ENCODE measurements around the gene LRP2.
"Not testable (repeated sequence)": the region's sequence is repeated elsewhere in the genome, so short reads cannot be mapped to it uniquely, and the experiment has no call there.

Gene LRP2

GRCh38 chr2:169175112-169175511 is 187.2 kb downstream of the LRP2 start:
- no peak for DNase-seq (ENCODE audit: low read depth in 2 of 2)

DNA sequence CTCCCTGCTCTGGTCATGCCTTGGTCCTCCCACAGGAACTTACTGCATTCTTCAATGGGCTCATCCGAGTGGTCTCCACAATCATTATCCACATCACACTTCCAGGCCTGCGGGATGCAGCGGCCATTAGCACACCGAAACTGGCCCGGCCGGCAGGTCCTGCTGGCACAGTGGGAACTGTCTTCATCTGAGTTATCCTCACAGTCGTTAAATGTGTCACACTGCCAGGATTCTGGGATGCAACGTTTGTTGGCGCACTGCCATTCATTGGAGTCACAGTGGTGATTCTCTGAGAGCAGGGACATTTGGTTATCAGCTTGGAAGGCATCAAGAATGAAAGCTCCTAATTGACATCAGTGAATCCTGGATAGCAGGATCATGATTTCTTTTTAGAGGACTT is 188.5 kb downstream of the LRP2 start:
- DNase-seq (ENCODE audit: low read depth in 2 of 2) = no peak

DNA sequence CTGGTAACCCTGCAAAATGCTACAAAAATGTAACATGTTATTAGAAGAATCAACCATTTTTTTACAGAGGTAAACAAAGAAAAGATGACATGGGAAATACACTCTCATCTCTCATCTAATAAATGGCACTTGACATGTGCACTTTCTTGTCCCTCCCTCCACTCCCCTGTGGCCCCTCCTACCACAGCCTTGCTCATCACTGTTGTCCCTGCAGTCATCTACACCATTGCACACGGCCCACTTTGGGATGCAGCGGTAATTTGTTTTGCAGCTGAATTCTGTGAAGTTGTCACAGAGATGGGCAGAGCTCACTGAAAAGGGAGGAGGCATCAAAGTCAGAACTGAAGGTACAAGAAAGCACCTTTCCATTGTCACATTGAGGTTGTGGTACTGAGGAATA is 189.4 kb downstream of the LRP2 start:
- no peak for DNase-seq (ENCODE audit: low read depth in 2 of 2)

- no peak for DNase-seq (ENCODE audit: low read depth in 2 of 2)
Measured at GRCh38 chr2:169172151-169172735, 190.1 kb downstream of the LRP2 start.

GRCh38 chr2:169165791-169166190 is 196.5 kb downstream of the LRP2 start:
- no peak for DNase-seq (ENCODE audit: low read depth in 2 of 2)

GRCh38 chr2:169164311-169164710 is 198.0 kb downstream of the LRP2 start:
- no peak for DNase-seq (ENCODE audit: low read depth in 2 of 2)

DNA sequence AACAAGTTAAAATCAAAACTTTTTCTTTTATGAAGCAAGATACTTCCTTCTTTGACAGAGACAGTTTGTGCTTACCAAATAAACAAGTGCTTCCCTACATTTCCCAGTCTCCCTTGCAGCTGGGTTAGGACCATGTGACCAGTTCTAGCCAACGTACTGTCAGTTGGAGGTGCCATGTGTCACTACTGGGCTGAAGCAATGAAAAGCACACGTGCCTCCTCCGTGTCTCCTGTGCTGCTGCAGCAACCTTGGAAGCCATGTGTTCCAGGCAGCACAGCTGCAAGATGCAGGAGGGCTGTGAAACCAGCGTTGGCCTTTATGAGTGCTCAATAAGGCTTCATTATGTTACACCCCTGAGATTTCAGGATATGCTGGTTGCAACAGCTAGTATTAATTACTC is 199.7 kb downstream of the LRP2 start:
- DNase-seq (ENCODE audit: low read depth in 2 of 2) = no peak

DNA sequence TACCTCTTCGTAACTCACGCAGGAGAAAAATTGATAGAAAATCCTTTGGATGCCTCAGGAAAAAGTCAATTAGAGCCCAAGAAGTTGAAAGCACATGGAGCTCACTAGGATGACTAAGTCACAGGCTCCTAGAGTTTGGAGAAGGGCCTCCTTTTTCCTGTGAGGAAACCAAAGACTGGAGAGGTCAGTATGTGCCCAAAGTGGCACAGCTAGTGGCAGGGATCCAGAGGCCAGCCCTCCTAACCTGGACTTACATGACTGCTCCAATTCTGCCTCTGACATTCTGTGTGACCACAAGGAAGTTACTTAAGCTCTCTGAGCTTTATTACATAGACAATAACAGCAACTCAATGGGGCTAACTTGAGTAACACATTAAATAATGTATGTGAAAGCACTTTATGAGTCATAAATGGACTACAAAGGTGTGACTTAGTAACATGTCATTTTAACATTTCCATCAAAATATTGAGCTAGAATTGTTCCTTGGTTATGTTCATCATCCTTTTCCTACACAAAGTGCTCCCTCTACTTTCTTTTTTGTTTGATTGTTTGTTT is 201.3 kb downstream of the LRP2 start:
- no peak for DNase-seq (ENCODE audit: low read depth in 2 of 2)

- DNase-seq (ENCODE audit: low read depth in 2 of 2) = no peak
Measured at GRCh38 chr2:169159686-169160085, 202.6 kb downstream of the LRP2 start.

- DNase-seq (ENCODE audit: low read depth in 2 of 2) = no peak
Measured at GRCh38 chr2:169158874-169159273, 203.5 kb downstream of the LRP2 start.

DNA sequence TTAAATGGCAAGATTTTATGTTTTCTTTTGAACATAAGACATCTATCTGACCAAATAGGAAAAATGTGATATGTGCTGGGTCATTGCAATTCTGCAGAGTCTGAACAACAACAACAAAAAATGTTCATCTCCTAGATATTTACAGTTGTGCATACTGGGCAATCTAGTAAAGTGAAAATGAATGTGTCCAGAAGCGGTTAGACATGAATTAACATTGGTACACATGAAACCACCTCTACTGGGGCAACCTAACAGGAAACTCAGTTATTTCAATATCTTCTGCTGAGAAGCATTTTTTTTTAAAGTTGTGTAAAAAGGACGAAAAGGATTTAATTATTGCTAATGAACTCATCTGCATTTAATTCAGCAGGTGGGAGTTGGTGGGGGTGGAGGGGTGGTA is 216.1 kb downstream of the LRP2 start:
- no peak for DNase-seq (ENCODE audit: low read depth in 2 of 2)

GRCh38 chr2:169143998-169144397 is 218.3 kb downstream of the LRP2 start:
- no peak for DNase-seq (ENCODE audit: low read depth in 2 of 2)

DNA sequence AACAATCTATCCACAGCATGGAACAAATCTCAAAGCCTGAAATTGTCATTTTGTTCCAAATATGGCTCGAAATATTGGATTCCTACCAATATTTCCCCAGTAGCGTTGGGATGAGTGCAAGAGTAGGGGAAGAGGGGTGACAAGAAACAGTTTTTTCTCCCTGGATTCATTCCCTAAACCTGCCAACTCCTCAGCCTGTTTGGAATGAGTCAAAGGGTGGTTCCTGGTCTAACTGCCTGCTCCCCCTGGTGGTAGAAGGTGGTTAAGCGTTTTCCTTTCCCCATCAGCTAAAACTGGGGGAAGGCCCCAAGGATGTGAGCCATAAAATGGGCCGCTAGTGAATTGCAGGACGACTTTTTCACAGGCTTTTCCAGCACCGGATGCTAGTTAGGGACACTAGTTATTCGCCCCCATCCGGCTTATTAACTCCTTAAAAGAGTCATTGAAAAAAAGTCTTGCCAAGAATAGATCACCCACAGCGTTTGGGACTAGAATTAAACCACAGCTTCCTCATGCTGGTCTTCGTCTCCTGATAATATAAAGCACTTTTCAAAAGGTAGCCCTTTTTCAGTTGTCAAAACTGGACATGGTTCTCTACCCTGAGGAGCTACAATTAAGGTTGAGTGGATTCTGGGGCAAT is 220.5 kb downstream of the LRP2 start:
- DNase-seq (ENCODE audit: low read depth in 2 of 2) = peak; percentile 28 to 35

DNA sequence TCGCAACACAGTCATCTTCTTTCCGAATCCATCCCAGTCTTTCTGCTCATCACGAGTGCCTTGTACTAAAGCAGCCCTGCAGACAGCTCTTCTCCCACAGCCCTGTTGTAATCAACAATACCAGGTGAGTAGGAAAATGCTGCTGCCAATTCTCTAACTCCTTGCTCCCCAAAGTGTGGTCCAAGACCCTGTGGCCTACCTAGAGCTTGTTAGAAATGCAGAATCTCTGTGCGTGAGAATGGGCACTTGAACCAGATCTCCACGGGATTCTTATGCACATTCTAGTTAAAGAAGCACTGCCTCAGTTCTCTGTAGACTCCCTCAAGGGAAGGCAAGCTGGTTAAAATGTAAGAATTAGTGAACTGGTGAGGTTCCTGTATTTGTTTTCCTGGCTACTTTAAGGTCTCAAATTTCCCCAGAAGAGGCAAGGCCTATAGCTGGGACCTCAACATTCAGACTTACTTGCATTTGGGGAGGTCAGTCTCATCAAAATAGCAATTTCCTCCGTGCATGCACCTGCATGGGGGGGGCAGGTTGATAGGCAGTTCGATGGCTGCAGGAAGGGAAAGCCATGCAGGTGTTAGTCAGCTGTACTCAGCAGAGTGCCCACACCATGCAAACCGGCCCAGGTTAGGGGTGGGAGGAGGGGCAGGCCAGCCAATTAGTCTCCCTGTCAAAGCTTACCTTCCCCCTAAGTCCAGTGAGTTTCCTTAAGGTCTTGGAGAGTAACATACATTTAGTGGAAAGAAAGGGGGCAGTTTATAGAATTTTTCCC is 222.2 kb downstream of the LRP2 start:
- DNase-seq (ENCODE audit: low read depth in 2 of 2) = no peak

GRCh38 chr2:169139145-169139544 is 223.2 kb downstream of the LRP2 start:
- DNase-seq (ENCODE audit: low read depth in 2 of 2) = no peak

DNA sequence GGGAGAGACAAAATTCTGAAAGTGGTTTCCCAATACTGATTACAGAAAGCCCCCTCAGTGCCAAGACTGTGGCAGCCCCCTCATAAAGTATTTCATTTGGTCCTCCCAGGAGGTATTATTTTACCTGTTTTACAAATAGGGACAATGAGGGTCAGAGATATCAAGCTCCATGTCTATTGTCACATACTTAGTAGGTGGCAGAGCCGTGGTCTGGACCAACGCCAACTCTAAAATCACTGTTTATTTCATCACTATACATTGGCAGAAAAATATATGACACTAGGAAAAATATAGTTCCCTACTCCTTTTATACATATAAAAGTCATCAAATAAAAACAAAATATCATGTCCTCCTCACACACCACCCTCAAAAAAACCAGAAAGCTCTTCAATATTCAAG is 224.4 kb downstream of the LRP2 start:
- DNase-seq (ENCODE audit: low read depth in 2 of 2) = no peak

DNA sequence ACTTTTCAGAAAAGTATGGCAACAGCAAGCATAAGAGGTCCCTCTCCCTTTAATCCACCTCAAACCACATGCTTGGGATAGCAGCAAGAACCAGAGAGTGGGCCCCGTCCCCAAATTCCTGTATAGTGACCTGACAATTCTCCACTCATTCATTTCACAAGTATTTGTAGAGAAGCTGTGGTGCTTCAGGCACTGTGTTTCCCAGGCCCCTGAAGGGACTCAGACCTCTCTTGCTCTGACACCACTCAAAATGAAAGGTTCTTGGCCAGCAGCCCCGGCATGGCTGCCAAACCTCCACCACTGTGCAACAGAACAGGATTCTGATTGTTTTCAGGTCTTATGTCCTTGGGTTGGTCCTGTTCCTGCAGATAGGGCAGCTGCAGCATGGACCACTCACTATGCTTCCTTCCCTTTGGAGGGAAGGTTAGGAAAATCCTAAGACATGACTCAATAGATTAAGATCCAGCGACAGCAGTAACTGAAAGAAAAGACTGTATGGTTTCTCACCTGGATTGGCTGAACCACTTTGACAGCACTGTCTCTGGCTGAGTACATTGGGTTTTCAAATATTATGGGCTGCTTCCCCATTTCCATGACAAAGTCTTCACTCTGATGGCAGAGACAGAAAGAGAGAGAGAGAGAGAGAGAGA is 225.3 kb downstream of the LRP2 start:
- no peak for DNase-seq (ENCODE audit: low read depth in 2 of 2)

- DNase-seq (ENCODE audit: low read depth in 2 of 2) = not testable (repeated sequence)
Measured at GRCh38 chr2:169136428-169136827, 225.9 kb downstream of the LRP2 start.

DNA sequence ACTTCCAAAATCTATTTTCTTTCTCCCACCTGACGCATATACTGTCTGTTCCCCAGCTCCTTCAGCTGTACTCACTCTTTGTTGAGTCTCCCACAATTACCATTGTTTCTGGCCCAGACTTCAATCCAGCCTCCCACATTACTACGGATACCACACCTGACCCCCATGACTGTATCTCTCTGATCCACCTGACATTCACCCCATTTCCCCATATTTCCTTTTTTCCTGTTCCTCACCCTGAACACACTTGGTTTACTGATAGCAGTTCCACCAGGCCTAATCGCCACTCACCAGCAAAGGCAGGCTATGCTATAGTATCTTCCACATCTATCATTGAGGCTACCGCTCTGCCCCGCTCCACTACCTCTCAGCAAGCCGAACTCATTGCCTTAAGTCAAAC is 228.1 kb downstream of the LRP2 start:
- DNase-seq (ENCODE audit: low read depth in 2 of 2) = not testable (repeated sequence)

DNA sequence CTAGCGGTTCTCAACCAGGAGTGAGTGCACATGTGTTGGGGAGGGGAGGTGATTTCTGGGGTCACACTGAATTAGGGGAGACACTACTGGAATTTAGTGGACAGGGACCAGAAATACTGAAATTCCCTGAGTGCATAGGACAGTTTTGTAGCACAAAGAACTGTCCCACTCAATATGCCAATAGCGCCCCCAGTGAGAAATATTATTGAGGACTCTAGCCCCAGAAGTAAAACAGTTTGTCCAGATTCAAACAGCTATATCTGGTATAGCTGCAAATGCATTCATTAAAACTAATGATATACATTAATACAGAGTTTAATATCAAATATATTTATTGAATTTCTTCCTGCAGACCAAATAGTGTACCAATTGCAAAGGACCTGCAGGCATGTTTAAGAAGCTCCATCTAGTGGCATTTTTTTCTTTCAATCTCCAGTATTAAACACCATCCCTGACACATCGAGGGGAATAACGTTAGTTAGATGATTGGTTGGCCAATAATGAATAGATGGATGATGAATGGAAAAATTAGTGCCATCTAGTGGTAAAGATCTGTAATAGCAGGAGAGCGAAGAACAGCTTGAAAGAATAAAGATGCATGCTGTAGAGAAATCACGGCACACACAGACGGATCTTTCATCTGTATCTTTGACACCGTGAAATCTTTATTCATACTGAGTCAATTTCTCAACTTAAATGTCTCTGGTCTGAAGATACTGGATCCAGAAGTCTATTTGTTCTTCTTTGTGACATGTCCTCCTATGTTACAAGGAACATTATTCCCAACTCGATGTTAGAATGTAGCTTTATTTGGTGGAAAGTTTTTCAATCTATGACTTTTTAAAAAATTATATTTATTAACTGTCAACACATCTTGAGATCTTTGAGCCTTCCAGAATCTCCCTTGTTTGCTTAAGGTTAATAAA is 230.5 kb downstream of the LRP2 start:
- DNase-seq (ENCODE audit: low read depth in 2 of 2) = no peak

GRCh38 chr2:169129703-169130243 is 232.6 kb downstream of the LRP2 start:
- no peak for DNase-seq (ENCODE audit: low read depth in 2 of 2)

Measured in activated CD8-positive, alpha-beta memory T cell treated with anti-CD3 and anti-CD28 coated beads for 4 hours (primary cell).